Measurements from ENCODE around the gene PLCG2.
"Not testable (repeated sequence)": the region's sequence is repeated elsewhere in the genome, so short reads cannot be mapped to it uniquely, and the experiment has no call there.

The PLCG2 gene

DNA sequence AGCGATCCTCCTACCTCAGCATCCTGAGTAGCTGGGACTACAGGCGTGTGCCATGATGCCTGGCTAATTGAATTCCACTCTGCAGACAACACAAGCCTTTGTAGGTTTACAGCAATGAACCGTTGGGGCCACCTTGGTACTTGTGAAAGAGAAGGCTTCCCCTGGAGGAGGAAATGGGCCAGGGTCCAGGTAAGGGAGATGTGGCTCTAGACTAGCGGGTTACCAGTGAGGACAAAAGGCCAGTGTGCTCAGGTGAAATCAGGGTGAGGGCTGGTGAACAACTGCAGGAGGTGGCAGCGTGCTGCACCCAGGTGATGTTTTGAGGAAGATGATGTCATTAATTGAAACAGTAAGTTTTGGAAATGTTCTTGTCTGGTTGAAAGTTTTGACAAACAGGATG, 225.5 kb downstream of the PLCG2 start:
- no peak for DNase-seq (ENCODE audit: extremely low read depth, low read depth)
- TF ChIP-seq, protein P1, sequence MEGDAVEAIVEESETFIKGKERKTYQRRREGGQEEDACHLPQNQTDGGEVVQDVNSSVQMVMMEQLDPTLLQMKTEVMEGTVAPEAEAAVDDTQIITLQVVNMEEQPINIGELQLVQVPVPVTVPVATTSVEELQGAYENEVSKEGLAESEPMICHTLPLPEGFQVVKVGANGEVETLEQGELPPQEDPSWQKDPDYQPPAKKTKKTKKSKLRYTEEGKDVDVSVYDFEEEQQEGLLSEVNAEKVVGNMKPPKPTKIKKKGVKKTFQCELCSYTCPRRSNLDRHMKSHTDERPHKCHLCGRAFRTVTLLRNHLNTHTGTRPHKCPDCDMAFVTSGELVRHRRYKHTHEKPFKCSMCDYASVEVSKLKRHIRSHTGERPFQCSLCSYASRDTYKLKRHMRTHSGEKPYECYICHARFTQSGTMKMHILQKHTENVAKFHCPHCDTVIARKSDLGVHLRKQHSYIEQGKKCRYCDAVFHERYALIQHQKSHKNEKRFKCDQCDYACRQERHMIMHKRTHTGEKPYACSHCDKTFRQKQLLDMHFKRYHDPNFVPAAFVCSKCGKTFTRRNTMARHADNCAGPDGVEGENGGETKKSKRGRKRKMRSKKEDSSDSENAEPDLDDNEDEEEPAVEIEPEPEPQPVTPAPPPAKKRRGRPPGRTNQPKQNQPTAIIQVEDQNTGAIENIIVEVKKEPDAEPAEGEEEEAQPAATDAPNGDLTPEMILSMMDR (IDR thresholded peaks at IDR 0.05; ENCODE audit: low read depth, low read length, missing control alignments), result no peak
- no peak overlapping the region for H3K4me3 ChIP-seq (replicated peaks; ENCODE audit: low read depth, low read length)

DNA sequence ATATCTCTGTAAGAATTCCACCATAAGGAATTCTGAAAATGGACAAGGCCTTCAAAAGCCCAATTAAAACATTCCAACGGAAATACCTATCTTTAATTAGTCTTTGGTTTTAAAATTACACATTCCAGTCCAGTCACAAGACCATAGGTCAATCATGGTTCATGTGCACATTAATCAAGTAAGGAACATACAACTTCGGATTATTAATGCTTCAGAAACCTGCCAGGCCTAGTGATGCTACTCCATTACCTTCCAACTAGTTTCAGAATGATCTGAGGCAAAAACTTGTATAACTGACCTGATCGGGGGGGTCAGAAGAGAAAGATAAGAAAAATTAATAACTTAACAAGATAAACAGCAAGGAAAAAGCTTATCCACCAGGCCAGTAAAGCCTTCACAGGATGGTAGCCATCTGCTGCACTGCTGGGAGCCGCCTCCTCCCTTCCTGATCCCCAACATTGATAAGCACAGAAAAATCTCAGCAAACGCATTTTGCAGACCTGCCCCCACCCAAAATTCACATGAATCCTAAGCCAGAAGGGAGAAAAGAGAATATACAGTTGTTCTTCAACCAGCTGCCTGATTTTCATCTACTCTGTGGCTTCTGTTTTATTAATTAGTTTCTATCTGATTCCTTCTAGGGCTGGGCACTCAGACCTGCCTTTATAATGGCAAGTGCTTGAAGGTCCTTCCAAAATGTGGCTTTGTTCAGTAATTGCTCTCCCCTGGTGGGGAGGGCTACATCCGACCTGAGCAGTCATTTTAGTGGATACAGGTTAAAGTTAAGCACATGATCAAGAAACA, 226.1 kb downstream of the PLCG2 start:
- TF ChIP-seq, protein P1 (IDR thresholded peaks at IDR 0.05; ENCODE audit: low read depth, low read length, missing control alignments), result no peak
- no peak for DNase-seq (ENCODE audit: extremely low read depth, low read depth)
- H3K4me3 ChIP-seq (replicated peaks; ENCODE audit: low read depth, low read length), result no peak overlapping the region

DNA sequence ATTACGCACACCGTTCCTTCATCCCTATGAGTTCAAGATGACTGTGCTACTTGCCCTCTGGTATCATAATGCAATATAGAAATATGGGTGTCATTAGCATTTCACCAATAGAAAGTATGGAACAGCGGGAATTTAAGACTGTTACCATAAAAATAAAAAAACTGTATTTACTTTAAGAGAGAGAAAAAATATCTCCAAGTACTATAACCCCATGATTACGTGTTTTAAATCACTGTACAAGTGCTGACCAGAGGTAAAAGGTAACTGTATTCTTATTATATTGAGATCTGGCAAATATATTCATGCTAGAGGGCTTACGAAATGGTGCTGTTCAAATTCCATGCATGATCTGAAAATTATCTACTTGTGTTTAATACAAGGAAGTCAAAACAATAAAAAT, 226.9 kb downstream of the PLCG2 start:
- TF ChIP-seq, protein P1 (IDR thresholded peaks at IDR 0.05; ENCODE audit: low read depth, low read length, missing control alignments), result no peak
- H3K4me3 ChIP-seq (replicated peaks; ENCODE audit: low read depth, low read length), result no peak overlapping the region
- no peak for DNase-seq (ENCODE audit: extremely low read depth, low read depth)

DNA sequence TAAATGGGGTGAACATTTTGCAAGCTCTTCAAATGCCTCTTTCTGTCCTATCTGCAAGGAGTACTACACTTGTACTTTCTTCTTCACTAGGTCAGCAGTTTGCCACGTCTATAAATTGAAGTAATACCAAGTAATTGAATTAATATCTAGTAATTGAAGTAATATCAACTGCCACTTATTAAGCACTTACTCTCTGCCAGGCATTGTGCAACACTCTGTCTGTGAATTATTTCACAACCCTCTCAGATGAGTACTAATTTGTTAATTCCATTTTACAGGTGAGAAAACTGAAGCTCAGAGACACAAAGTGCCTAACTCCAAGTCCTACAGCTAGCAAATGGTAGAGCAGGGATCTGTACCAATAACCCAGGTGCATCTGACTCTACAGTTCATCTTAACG, 228.1 kb downstream of the PLCG2 start:
- DNase-seq (ENCODE audit: extremely low read depth, low read depth), result no peak
- TF ChIP-seq, protein P1 (IDR thresholded peaks at IDR 0.05; ENCODE audit: low read depth, low read length, missing control alignments), result no peak
- H3K4me3 ChIP-seq (replicated peaks; ENCODE audit: low read depth, low read length), result no peak overlapping the region

DNA sequence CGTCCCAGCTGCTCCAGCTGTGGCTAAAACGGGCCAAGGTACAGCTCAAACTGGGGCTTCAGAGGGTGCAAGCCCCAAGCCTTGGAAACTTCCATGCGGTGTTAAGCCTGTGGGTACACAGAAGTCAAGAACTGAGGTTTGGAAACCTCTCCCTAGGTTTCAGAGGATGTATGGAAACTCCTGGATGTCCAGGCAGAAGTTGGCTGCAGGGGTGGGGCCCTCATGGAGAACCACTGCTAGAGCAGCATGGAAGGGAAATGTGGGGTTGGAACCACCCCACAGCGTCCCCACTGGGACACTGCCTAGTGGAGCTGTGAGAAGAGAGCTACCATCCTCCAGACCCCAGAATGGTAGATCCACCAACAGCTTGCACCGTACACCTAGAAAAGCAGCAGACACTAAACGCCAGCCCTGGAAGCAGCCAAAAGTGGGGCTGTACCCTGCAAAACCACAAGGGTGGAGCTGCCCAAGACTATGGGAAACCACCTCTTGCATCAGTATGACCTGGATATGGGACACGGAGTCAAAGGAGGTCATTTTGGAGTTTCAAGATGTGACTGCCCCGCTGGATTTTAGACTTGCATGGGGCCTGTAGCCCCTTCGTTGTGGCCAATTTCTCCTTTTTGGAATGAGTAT, 230.0 kb downstream of the PLCG2 start:
- no peak overlapping the region for H3K4me3 ChIP-seq (replicated peaks; ENCODE audit: low read depth, low read length)
- TF ChIP-seq, protein P1 (IDR thresholded peaks at IDR 0.05; ENCODE audit: low read depth, low read length, missing control alignments), result no peak
- DNase-seq (ENCODE audit: extremely low read depth, low read depth), result no peak

DNA sequence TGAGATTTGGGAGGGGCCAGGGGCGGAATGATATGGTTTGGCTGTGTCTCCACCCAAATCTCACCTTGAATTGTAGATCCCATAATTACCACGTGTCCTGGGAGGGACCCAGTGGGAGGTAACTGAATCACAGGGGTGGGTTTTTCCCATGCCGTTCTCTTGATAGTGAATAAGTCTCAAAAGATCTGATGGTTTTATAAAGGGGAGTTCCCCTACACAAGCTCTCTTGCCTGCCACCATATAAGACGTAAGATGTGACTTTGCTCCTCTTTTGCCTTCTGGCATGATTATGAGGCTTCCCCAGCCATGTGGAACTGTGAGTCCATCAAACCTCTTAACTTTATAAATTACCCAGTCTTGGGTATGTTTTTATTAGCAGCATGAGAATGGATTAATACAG, 230.7 kb downstream of the PLCG2 start:
- H3K4me3 ChIP-seq (replicated peaks; ENCODE audit: low read depth, low read length); DNase-seq (ENCODE audit: extremely low read depth, low read depth): not testable (repeated sequence)

DNA sequence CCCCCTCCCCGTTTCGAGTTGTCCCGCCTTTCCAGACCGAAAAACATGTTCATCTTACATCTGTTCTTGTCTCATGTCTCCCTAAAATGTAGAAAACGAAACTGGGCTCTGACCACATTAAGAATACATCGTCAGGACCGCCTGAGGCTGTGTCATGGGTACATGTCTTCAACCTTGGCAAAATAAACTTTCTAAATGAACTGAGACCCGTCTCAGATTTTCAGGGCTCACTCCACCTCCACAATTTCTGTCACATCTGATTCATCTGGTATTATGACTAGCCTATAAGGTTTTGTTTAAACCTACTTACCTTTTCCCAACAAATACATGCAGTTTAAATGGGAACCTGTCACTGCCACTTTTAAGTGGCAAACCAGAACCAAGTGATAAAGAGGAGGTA, 231.6 kb downstream of the PLCG2 start:
- TF ChIP-seq, protein P1 (IDR thresholded peaks at IDR 0.05; ENCODE audit: low read depth, low read length, missing control alignments), result no peak
- H3K4me3 ChIP-seq (replicated peaks; ENCODE audit: low read depth, low read length), result no peak overlapping the region
- no peak for DNase-seq (ENCODE audit: extremely low read depth, low read depth)

Measured in HFF-Myc (cell line).